HL-60 (cell line): ENCODE results near the gene GRIA3.

Experiments used
- DNase-seq, 2 experiments: peaks; one replicate each; pipeline ENCODE4 v3.0.0-alpha.2; 2010 to 2020; ENCODE audit warnings: low read depth in 1 of 2, low spot score in 1 of 2
- H3K27ac ChIP-seq: fragments of 250-450 bp; sonication (Bioruptor Pico); replicated peaks from 2 replicates; pipeline ENCODE4 v1.5.1; 2020; ENCODE audit warnings: mild to moderate bottlenecking, moderate library complexity
- H3K27me3 ChIP-seq: fragments of 250-450 bp; sonication (Bioruptor Pico); 2 replicates; pipeline ENCODE4 v1.5.1; 2021; ENCODE audit warnings: mild to moderate bottlenecking, moderate library complexity; ENCODE audit not compliant: insufficient read depth, poor library complexity, severe bottlenecking
- H3K4me3 ChIP-seq: replicated peaks from 2 replicates; pipeline ENCODE4 v1.5.1; 2011; ENCODE audit warnings: mild to moderate bottlenecking, control low read depth, low read length; ENCODE audit not compliant: insufficient read depth
- GABPA ChIP-seq: IDR thresholded peaks from 2 replicates; pipeline ENCODE4 v1.6.1; 2012; ENCODE audit warnings: low read depth
- POLR2AphosphoS5 ChIP-seq: IDR thresholded peaks from 2 replicates; pipeline ENCODE4 v1.6.1; 2012; ENCODE audit warnings: low read depth
- SPI1 ChIP-seq: IDR thresholded peaks from 2 replicates; pipeline ENCODE4 v1.6.1; 2012; ENCODE audit warnings: low read depth, mild to moderate bottlenecking, borderline replicate concordance
- TF ChIP-seq, protein P1 (sequence below): IDR thresholded peaks from one replicate; pipeline ENCODE4 v1.5.1; 2011; ENCODE audit warnings: low read length, control low read depth, inconsistent platforms; ENCODE audit not compliant: insufficient read depth
- TF ChIP-seq, protein P2 (sequence below): IDR thresholded peaks from 2 replicates; pipeline ENCODE4 v1.6.1; 2012; ENCODE audit warnings: low read depth; ENCODE audit not compliant: insufficient replicate concordance

GRIA3 gene

GRCh38 chrX:123256378-123256777, 72.3 kb downstream of the GRIA3 start:
- Histone ChIP-seq H3K27me3 (peaks cover 4% of the 10 kb centered on the region), H3K27ac (no peak overlapping the region), H3K4me3 (no peak overlapping the region)
- TF ChIP-seq, protein P1, sequence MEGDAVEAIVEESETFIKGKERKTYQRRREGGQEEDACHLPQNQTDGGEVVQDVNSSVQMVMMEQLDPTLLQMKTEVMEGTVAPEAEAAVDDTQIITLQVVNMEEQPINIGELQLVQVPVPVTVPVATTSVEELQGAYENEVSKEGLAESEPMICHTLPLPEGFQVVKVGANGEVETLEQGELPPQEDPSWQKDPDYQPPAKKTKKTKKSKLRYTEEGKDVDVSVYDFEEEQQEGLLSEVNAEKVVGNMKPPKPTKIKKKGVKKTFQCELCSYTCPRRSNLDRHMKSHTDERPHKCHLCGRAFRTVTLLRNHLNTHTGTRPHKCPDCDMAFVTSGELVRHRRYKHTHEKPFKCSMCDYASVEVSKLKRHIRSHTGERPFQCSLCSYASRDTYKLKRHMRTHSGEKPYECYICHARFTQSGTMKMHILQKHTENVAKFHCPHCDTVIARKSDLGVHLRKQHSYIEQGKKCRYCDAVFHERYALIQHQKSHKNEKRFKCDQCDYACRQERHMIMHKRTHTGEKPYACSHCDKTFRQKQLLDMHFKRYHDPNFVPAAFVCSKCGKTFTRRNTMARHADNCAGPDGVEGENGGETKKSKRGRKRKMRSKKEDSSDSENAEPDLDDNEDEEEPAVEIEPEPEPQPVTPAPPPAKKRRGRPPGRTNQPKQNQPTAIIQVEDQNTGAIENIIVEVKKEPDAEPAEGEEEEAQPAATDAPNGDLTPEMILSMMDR = no peak
- TF ChIP-seq POLR2AphosphoS5 (no peak), GABPA (no peak), SPI1 (no peak)
- TF ChIP-seq, protein P2, sequence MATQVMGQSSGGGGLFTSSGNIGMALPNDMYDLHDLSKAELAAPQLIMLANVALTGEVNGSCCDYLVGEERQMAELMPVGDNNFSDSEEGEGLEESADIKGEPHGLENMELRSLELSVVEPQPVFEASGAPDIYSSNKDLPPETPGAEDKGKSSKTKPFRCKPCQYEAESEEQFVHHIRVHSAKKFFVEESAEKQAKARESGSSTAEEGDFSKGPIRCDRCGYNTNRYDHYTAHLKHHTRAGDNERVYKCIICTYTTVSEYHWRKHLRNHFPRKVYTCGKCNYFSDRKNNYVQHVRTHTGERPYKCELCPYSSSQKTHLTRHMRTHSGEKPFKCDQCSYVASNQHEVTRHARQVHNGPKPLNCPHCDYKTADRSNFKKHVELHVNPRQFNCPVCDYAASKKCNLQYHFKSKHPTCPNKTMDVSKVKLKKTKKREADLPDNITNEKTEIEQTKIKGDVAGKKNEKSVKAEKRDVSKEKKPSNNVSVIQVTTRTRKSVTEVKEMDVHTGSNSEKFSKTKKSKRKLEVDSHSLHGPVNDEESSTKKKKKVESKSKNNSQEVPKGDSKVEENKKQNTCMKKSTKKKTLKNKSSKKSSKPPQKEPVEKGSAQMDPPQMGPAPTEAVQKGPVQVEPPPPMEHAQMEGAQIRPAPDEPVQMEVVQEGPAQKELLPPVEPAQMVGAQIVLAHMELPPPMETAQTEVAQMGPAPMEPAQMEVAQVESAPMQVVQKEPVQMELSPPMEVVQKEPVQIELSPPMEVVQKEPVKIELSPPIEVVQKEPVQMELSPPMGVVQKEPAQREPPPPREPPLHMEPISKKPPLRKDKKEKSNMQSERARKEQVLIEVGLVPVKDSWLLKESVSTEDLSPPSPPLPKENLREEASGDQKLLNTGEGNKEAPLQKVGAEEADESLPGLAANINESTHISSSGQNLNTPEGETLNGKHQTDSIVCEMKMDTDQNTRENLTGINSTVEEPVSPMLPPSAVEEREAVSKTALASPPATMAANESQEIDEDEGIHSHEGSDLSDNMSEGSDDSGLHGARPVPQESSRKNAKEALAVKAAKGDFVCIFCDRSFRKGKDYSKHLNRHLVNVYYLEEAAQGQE = no peak
- DNase-seq = no peak

DNA sequence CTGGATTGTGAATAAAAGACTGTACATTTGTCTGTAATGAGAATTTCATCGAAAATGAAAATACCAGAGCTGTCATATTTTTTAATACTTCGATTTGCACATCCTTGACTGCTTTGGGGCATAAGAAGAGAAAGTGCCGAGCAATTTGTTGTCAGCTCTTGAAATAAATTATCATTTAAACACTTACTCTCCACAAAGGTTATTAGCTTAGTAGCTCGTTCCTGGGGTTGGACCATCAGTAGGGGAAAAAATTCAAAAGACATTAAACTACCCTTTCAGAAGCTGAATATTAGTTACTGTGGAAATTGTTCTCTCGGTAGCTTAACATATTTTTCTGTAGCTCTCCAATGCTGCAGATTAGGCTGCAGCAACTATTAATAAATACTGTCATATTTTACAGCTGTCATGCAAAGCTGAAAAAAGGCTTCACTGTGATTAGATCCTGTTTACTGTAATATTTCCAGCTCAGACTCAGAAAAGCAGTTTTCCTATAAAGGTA, 76.9 kb downstream of the GRIA3 start:
- no peak for DNase-seq
- Histone ChIP-seq H3K27ac (no peak overlapping the region), H3K4me3 (no peak overlapping the region), H3K27me3 (peaks cover 4% of the 10 kb centered on the region)
- TF ChIP-seq GABPA = no peak
- TF ChIP-seq SPI1 = no peak
- TF ChIP-seq, protein P2 = no peak
- TF ChIP-seq POLR2AphosphoS5 = no peak
- TF ChIP-seq, protein P1 = no peak

DNA sequence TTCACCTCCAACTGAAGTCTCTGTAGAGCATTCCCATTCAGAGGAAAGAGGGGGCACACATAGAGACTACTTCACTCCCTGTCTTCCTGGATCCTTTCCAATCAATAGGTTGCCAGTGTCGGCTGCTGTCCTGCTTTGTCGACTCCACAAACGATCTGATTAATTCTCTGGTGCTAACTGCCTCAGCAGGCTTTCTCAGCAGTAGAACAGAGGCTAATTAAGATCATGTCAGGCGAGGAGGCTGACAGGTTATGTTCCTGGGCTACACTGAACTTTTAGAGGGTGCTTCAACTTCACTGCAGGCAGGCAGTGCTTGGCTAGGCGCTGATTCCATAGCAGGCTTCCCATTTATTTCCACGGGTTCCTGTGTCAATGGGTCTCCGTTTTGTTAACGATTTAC, 79.2 kb downstream of the GRIA3 start:
- H3K4me3 ChIP-seq = no peak overlapping the region
- H3K27ac ChIP-seq = no peak overlapping the region
- no peak for TF ChIP-seq SPI1
- no peaks in the 10 kb centered on the region for H3K27me3 ChIP-seq
- DNase-seq = no peak

DNA sequence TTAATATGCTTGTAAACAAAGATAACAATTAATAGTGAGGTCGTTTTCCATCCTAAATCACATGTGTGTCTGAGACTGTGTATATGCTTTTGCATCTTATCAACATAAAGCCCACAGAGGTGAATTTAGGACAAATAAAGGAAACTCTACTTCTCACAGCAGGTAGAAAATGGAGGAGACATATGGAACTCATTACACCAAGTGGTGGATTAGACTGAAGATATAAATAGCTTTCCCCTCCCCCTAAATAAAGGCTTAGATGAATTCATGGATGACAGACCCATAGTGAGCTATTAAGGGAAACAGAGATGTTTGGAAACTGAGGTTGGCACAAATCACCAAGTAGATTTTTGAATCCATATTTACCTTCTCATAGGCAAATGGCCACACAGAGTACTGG, 79.7 kb downstream of the GRIA3 start:
- DNase-seq = no peak

More for the DNA sequence above, 79.7 kb downstream of the GRIA3 start:
- TF ChIP-seq GABPA = no peak
- TF ChIP-seq, protein P2 = no peak
- no peak for TF ChIP-seq POLR2AphosphoS5
- TF ChIP-seq, protein P1 = no peak
- TF ChIP-seq SPI1 = no peak
- Histone ChIP-seq H3K27me3 (no peaks in the 10 kb centered on the region), H3K4me3 (no peak overlapping the region), H3K27ac (no peak overlapping the region)
